Hematopoietic multipotent progenitor cell treated with erythropoietin and hydrocortisone succinate and interleukin-3 and kit ligand, for 15 days (in vitro differentiated cells): Measurements from ENCODE around the gene HSH2D.
"Not testable (repeated sequence)": the region's sequence is repeated elsewhere in the genome, so short reads cannot be mapped to it uniquely, and the experiment has no call there.

Source experiments
- DNase-seq: peaks from one replicate; pipeline ENCODE4 v3.0.0-alpha.2; 2015; ENCODE audit warnings: low spot score

Gene HSH2D, protein sequence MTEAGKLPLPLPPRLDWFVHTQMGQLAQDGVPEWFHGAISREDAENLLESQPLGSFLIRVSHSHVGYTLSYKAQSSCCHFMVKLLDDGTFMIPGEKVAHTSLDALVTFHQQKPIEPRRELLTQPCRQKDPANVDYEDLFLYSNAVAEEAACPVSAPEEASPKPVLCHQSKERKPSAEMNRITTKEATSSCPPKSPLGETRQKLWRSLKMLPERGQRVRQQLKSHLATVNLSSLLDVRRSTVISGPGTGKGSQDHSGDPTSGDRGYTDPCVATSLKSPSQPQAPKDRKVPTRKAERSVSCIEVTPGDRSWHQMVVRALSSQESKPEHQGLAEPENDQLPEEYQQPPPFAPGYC

GRCh38 chr19:16143399-16144215 is at the start of gene HSH2D:
Gene HSH2D, plus strand, starts transcription at chr19:16143685. Its CDS starts 5,066 bp downstream, at chr19:16148751.
- no peak for DNase-seq

DNA sequence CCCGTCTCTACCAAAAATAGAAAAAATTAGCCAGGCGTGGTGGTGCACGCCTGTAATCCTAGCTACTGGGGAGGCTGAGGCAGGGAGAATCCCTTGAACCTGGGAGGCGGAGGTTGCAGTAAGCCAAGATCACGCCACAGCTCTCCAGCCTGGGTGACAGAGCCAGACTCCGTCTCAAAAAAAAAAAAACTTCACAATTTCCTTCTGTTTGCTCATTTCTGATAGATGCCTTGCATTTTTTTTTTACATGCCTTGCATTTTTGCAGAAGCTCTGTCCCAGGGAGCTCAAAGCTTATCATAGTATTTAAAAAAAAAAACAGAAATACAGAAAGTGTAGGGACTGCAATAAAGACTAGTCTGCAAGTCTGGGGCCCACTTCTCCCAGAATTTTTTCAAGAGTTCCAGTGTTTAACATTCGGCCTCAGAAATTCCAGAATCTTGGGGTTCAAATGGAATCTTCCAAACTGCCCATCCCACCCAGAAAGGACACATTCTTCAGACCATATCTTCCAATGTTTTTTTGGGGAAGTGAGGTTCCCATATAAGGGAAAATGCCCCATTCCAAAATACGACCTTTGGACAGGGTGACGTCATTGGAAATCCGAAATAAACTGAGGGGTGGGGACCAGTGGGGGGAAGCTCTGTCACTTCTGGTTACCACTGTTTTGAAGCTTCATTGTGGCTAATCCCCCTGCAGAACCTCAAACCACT is 49.0 kb upstream of the HSH2D start:
- no peak for DNase-seq

DNA sequence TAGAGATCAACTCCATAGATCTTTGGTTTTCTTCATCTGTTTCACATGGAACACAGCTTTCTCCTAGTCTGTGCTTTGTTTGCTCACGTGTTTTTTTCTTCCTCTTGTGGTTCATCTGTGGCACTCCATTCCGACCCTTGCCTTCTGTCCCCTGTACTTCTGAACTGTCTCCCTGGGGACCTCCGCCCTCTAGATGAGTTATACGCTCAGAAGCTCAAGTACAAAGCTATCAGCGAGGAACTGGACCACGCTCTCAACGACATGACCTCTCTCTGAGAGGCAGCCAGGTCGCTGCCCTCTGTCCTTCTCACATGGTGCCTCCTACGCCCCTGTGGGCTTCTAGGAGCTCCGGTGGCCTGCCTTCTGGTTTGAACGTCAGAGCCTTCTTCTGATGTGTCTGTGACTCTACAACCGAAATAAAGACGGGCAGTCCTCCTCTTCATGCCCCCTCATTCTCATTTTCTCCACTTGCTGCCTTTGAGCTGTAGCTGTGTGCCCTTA is 48.4 kb upstream of the HSH2D start:
- no peak for DNase-seq

- no peak for DNase-seq
Measured at GRCh38 chr19:16096280-16096855, 47.1 kb upstream of the HSH2D start.

GRCh38 chr19:16098416-16098768 is 45.1 kb upstream of the HSH2D start:
- DNase-seq = no peak

- DNase-seq = no peak
Measured at GRCh38 chr19:16098821-16099220, 44.7 kb upstream of the HSH2D start.

GRCh38 chr19:16099314-16099965 is 44.0 kb upstream of the HSH2D start:
- DNase-seq = not testable (repeated sequence)

- no peak for DNase-seq
Measured at GRCh38 chr19:16100524-16100923, 43.0 kb upstream of the HSH2D start.

- DNase-seq = no peak
Measured at GRCh38 chr19:16104722-16105121, 38.8 kb upstream of the HSH2D start.

GRCh38 chr19:16106121-16106520 is 37.4 kb upstream of the HSH2D start:
- DNase-seq = no peak

DNA sequence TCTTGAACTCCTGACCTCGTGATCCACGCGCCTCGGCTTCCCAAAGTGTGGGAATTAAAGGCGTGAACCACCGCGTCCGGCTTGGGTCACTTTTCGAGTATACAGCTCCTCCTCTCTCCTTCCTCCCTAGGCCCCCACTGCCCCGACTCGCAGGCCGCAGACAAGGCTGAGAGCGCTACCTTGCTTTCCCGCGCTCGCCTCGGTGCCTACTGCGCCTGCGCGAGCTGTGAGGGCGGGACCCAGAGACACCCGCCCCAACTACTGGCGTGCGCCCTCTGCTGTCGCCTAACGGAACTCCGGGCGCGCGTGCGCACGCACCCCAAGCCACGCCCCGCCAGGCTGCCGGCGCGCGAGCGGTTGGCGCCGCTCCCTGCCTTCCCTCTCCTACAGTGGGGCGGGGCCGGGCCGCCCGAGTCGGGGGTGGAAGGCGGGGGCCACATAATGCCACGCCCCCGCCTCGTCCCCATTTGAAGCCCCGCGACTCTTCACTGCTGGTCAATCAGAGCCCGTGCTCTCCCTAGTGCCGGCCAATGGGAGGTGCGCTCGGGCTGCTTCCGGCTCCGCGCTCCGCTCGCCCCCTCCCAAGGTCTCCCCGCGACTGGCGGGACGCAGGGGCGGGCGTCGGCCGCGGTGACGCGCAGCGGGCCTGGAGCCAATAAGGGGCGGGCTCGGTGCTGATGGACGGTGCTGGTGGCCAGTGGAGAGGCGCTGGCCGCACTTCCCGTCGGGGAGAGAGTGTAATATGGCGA is 32.2 kb upstream of the HSH2D start, which contains the start of gene RAB8A:
RAB8A (plus strand) TSS at position 730 of the 749 bp plus-strand sequence; CDS start at position 743, 13 bp downstream.
- DNase-seq = peak; percentile 96

DNA sequence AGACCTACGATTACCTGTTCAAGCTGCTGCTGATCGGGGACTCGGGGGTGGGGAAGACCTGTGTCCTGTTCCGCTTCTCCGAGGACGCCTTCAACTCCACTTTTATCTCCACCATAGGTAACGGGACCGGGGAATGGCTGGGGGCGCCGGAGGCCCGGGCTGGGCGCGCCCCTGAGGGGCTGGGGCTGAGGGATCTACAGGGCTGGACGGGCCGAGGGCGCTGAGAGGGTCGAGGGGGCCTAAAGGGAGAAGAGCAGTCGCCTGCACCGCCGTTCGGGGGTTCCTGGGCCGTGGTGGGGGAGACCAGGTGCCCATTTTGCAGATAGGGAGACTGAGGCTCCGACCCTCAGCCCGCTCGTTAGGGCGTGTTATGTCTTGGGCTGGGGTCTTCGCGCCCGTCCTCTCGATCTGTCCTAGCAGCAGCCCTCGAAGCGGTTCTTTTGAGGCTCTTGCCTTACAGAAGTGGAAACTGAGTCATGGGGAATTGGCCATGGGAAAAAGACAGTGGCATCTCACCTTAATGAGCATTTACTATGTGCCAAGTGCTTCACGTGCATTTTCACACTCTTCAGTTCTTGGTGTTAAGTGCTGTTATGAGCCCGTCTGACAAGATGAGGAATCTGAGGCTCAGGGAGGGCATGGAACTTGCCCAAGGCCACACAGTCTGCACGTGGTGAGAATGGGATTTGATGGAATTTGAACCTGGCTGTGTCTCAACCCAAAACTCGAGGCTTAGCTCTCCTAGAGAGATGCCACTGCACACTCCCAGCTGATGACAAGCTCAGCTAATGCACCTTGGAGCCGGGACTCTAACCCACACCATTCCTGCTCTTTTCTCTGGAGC is 31.4 kb upstream of the HSH2D start:
- DNase-seq = peak; percentile 3

- peak; percentile 62 for DNase-seq
Measured at GRCh38 chr19:16112778-16113177, 30.7 kb upstream of the HSH2D start.

GRCh38 chr19:16113727-16114126 is 29.8 kb upstream of the HSH2D start:
- peak; percentile 9 for DNase-seq

DNA sequence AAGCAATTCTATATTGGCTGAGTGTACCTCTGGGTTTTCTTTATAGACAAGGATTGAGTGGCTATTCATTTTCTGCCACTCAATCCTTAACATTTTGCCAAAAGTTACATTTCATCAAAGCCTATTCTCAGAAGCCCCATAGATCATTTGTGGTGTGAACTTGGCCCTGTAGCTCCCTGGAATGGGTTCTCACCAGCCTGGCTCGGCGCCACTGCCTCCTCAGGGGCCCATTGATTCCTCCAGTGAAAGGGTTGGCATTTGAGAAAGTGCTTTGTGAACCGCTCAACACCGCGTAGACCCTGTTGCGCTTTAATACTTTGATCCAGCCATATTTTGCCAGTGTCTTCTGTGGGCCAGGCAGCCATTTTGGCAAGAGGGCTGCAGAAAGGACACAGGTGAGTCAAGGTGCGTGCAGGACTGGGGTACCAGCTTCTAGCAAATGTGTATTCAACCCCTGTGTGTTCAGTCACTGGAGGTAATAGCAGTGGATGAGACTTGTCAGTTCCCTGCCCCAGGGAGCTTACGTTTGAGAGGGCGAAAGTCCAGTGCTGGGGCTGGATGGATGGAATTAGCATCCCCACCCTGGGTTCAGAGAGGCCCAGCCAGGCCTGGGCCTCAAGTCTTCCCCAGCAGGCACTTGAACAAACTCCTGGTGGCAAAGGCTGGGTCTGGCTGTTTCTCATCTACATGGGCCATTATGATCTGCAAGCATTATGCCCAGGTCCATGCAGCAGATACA is 28.0 kb upstream of the HSH2D start:
- no peak for DNase-seq

GRCh38 chr19:16116067-16116466 is 27.4 kb upstream of the HSH2D start:
- DNase-seq = no peak

- DNase-seq = no peak
Measured at GRCh38 chr19:16117594-16118033, 25.9 kb upstream of the HSH2D start.

- DNase-seq = no peak
Measured at GRCh38 chr19:16118489-16119033, 24.9 kb upstream of the HSH2D start.
